ENCODE measurements around the gene PRKAG2. TPM values are rescaled to one million over a fixed set of nuclear protein-coding genes. Genes with fewer than 3 reads are reported as not detected.

Gene PRKAG2
- total RNA-seq, 1 donor from 2014 or later: 20.6 TPM

GRCh38 chr7:151896486-151896885 is 19.6 kb upstream of the PRKAG2 start:
- Mint-ChIP-seq H3K4me3 (ENCODE audit: low read depth) (no peak overlapping the region), H3K27ac (no peak overlapping the region), H3K4me1 (ENCODE audit: low read depth) (peaks cover 9% of the 10 kb centered on the region), H3K36me3 (ENCODE audit: insufficient read depth) (no peaks in the 10 kb centered on the region), H3K27me3 (peaks cover 52% of the 10 kb centered on the region), H3K9me3 (ENCODE audit: low read depth) (no peaks in the 10 kb centered on the region)
- DNase-seq (ENCODE audit: low spot score, unreplicated experiment): no peak
- TF ChIP-seq CTCF (IDR thresholded peaks at IDR 0.05; ENCODE audit: unreplicated experiment): no peak

- TF ChIP-seq CTCF (IDR thresholded peaks at IDR 0.05; ENCODE audit: unreplicated experiment): no peak
- peaks cover 10% of the 10 kb centered on the region for H3K4me1 Mint-ChIP-seq (ENCODE audit: low read depth)
- no peak overlapping the region for H3K27ac Mint-ChIP-seq
- H3K4me3 Mint-ChIP-seq (ENCODE audit: low read depth): no peak overlapping the region
- H3K27me3 Mint-ChIP-seq: peaks cover 53% of the 10 kb centered on the region
- H3K36me3 Mint-ChIP-seq (ENCODE audit: insufficient read depth): no peaks in the 10 kb centered on the region
- H3K9me3 Mint-ChIP-seq (ENCODE audit: low read depth): no peaks in the 10 kb centered on the region
- DNase-seq (ENCODE audit: low spot score, unreplicated experiment): no peak
Observed at GRCh38 chr7:151896086-151896485, 19.2 kb upstream of the PRKAG2 start.

GRCh38 chr7:151895631-151896031 is 18.7 kb upstream of the PRKAG2 start:
- H3K4me1 Mint-ChIP-seq (ENCODE audit: low read depth): peaks cover 10% of the 10 kb centered on the region
- no peaks in the 10 kb centered on the region for H3K36me3 Mint-ChIP-seq (ENCODE audit: insufficient read depth)
- no peak for DNase-seq (ENCODE audit: low spot score, unreplicated experiment)
- no peak overlapping the region for H3K4me3 Mint-ChIP-seq (ENCODE audit: low read depth)
- peaks cover 58% of the 10 kb centered on the region for H3K27me3 Mint-ChIP-seq
- H3K27ac Mint-ChIP-seq: no peak overlapping the region
- H3K9me3 Mint-ChIP-seq (ENCODE audit: low read depth): no peaks in the 10 kb centered on the region
- TF ChIP-seq CTCF (IDR thresholded peaks at IDR 0.05; ENCODE audit: unreplicated experiment): no peak

- H3K4me3 Mint-ChIP-seq (ENCODE audit: low read depth): no peak overlapping the region
- DNase-seq (ENCODE audit: low spot score, unreplicated experiment): no peak
- no peak overlapping the region for H3K27ac Mint-ChIP-seq
- peaks cover 10% of the 10 kb centered on the region for H3K4me1 Mint-ChIP-seq (ENCODE audit: low read depth)
- peaks cover 57% of the 10 kb centered on the region for H3K27me3 Mint-ChIP-seq
- no peak for TF ChIP-seq CTCF (IDR thresholded peaks at IDR 0.05; ENCODE audit: unreplicated experiment)
- H3K9me3 Mint-ChIP-seq (ENCODE audit: low read depth): no peaks in the 10 kb centered on the region
- no peaks in the 10 kb centered on the region for H3K36me3 Mint-ChIP-seq (ENCODE audit: insufficient read depth)
Observed at GRCh38 chr7:151895008-151895630, 18.2 kb upstream of the PRKAG2 start.

- Mint-ChIP-seq H3K36me3 (ENCODE audit: insufficient read depth) (no peaks in the 10 kb centered on the region), H3K27ac (no peak overlapping the region), H3K4me1 (ENCODE audit: low read depth) (peaks cover 10% of the 10 kb centered on the region), H3K27me3 (peaks cover 52% of the 10 kb centered on the region), H3K4me3 (ENCODE audit: low read depth) (no peak overlapping the region), H3K9me3 (ENCODE audit: low read depth) (no peaks in the 10 kb centered on the region)
- no peak for TF ChIP-seq CTCF (IDR thresholded peaks at IDR 0.05; ENCODE audit: unreplicated experiment)
- DNase-seq (ENCODE audit: low spot score, unreplicated experiment): no peak
Observed at GRCh38 chr7:151894111-151895007, 17.4 kb upstream of the PRKAG2 start.
